Stimulated activated naive CD4-positive, alpha-beta T cell treated with Interleukin-2 at 50 U/mL for 16 hours (primary cell): ENCODE measurements around the gene NKX1-2.
A peak's percentile ranks its signal among the peaks of the same experiment; 100 is the strongest.

Source experiments
- DNase-seq: peaks from one replicate; lab custom pipeline; 2025; lab: John Stamatoyannopoulos, UW

NKX1-2 gene

GRCh38 chr10:124476043-124476725 lies 26.3 kb upstream of the NKX1-2 start:
- DNase-seq: no peak

GRCh38 chr10:124474514-124475070 lies 24.8 kb upstream of the NKX1-2 start:
- no peak for DNase-seq

- DNase-seq: no peak
Measured at GRCh38 chr10:124473070-124473469, 23.2 kb upstream of the NKX1-2 start.

GRCh38 chr10:124472071-124472470 lies 22.2 kb upstream of the NKX1-2 start:
- DNase-seq: no peak

GRCh38 chr10:124470544-124471434 lies 21.0 kb upstream of the NKX1-2 start:
- no peak for DNase-seq

GRCh38 chr10:124469956-124470484 lies 20.2 kb upstream of the NKX1-2 start:
- DNase-seq: no peak

GRCh38 chr10:124468624-124469023 lies 18.8 kb upstream of the NKX1-2 start:
- no peak for DNase-seq

GRCh38 chr10:124467165-124467564 lies 17.3 kb upstream of the NKX1-2 start:
- no peak for DNase-seq

- no peak for DNase-seq
Measured at GRCh38 chr10:124465777-124466488, 16.1 kb upstream of the NKX1-2 start.

- DNase-seq: no peak
Measured at GRCh38 chr10:124465003-124465776, 15.4 kb upstream of the NKX1-2 start.

GRCh38 chr10:124464028-124464965 lies 14.5 kb upstream of the NKX1-2 start:
- no peak for DNase-seq

- no peak for DNase-seq
Measured at GRCh38 chr10:124462348-124462695, 12.5 kb upstream of the NKX1-2 start.

GRCh38 chr10:124461642-124462347 lies 12.0 kb upstream of the NKX1-2 start, which contains the start of gene LHPP:
TSS of gene LHPP (plus strand) at chr10:124461823. CDS start at chr10:124461863, 40 bp downstream.
- peak; percentile 80 for DNase-seq

GRCh38 chr10:124460144-124460543 lies 10.3 kb upstream of the NKX1-2 start:
- DNase-seq: no peak

GRCh38 chr10:124459395-124459794 lies 9.6 kb upstream of the NKX1-2 start:
- DNase-seq: no peak

- DNase-seq: no peak
Measured at GRCh38 chr10:124458889-124459288, 9.1 kb upstream of the NKX1-2 start.

GRCh38 chr10:124458473-124458872 lies 8.6 kb upstream of the NKX1-2 start:
- no peak for DNase-seq

GRCh38 chr10:124455441-124455840 lies 5.6 kb upstream of the NKX1-2 start:
- DNase-seq: no peak

- DNase-seq: no peak
Measured at GRCh38 chr10:124453960-124454610, 4.2 kb upstream of the NKX1-2 start.
